K562 (cell line): ENCODE measurements around the gene DDX20. TPM values are rescaled to one million over a fixed set of nuclear protein-coding genes. Genes with fewer than 3 reads are reported as not detected.

Experiments
- ATAC-seq: fragments of 200-7000 bp; cut with Tn5 transposase; 3 replicates; pipeline ENCODE4 v1.9.1; 2020; ENCODE audit warnings: moderate library complexity
- BruUV-seq: library from RNA; stranded (reverse); fragments of 400-500 nt; replicated peaks from 2 replicates; lab custom pipeline; 2021; lab: Mats Ljungman, UMichigan
- CTCF ChIA-PET: fragments of 300-600 bp; formaldehyde crosslinking; extraction: SDS; loops from one replicate; lab custom pipeline; 2021; ENCODE audit warnings: low intra/inter-chr PET ratio; lab: Yijun Ruan, JAX
- POLR2A ChIA-PET: fragments of 300-600, 350-650 bp; sonication (Branson Sonifier 250); formaldehyde crosslinking; extraction: SDS; loops from one replicate; lab custom pipeline; 2021; ENCODE audit warnings: antibody characterized with exemption, inconsistent platforms; lab: Yijun Ruan, JAX
- DNase-seq, 4 experiments: peaks; one replicate each; pipeline versions ENCODE4 v3.0.0 to v3.0.0-alpha.2; 2011 to 2018; ENCODE audit warnings: low spot score in 3 of 4, mixed read lengths in 3 of 4; ENCODE audit errors: extremely low read depth in 1 of 4
- FAIRE-seq: peaks from 2 replicates; lab custom pipeline; 2011; peaks lifted over from hg19 to GRCh38; lab: Jason Lieb, UNC
- H2AFZ ChIP-seq: 2 replicates; pipeline ENCODE4 v1.6.0; 2011; ENCODE audit warnings: low read depth, low read length, control low read depth, inconsistent platforms
- H3K27ac ChIP-seq: fragments of 200-600 bp; 3 replicates; pipeline ENCODE4 v1.8.0; 2011; ENCODE audit warnings: low read depth, mild to moderate bottlenecking, control low read depth, inconsistent platforms, low read length, moderate library complexity, mixed read lengths; ENCODE audit errors: extremely low read depth
- H3K27me3 ChIP-seq, 2 experiments: fragments of 300-600 bp in 1 of 2; 2 replicates in 1 of 2; 3 replicates in 1 of 2; pipeline versions ENCODE4 v1.6.0 to v1.8.0; 2011; ENCODE audit warnings: inconsistent platforms in 2 of 2, low read length in 2 of 2, mild to moderate bottlenecking in 1 of 2, mixed read lengths in 1 of 2, moderate library complexity in 1 of 2; ENCODE audit not compliant: control insufficient read depth in 2 of 2, insufficient read depth in 2 of 2
- H3K36me3 ChIP-seq: fragments of 300-600 bp; 3 replicates; pipeline ENCODE4 v1.8.0; 2011; ENCODE audit warnings: mild to moderate bottlenecking, low read length, inconsistent platforms; ENCODE audit not compliant: control insufficient read depth, insufficient read depth
- H3K4me1 ChIP-seq, 2 experiments: fragments of 200-600 bp in 1 of 2; replicated peaks in 1 of 2; 2 replicates in 1 of 2; 3 replicates in 1 of 2; pipeline versions ENCODE4 v1.5.1 to v1.8.0; 2011; ENCODE audit warnings: inconsistent platforms in 2 of 2, low read length in 2 of 2, mild to moderate bottlenecking in 1 of 2, mixed read lengths in 1 of 2, moderate library complexity in 1 of 2; ENCODE audit not compliant: control insufficient read depth in 2 of 2, insufficient read depth in 2 of 2
- H3K4me2 ChIP-seq: 2 replicates; pipeline ENCODE4 v1.6.1; 2011; ENCODE audit warnings: low read length, control low read depth, inconsistent platforms, mixed read lengths; ENCODE audit not compliant: insufficient read depth
- H3K4me3 ChIP-seq: fragments of 200-600 bp; sonication (generic), shearing (Covaris generic); 2 replicates; pipeline ENCODE4 v1.5.1; 2016; ENCODE audit warnings: control low read depth, inconsistent platforms
- H3K79me2 ChIP-seq: fragments of 200-600 bp; 3 replicates; pipeline ENCODE4 v1.8.0; 2011; ENCODE audit warnings: low read length, inconsistent platforms; ENCODE audit not compliant: control insufficient read depth, insufficient read depth
- H3K9ac ChIP-seq, 2 experiments: 2 replicates each; pipeline versions ENCODE4 v1.6.0 to v1.6.1; 2011; ENCODE audit warnings: low read depth in 2 of 2, low read length in 2 of 2, control low read depth in 1 of 2, inconsistent platforms in 1 of 2, mild to moderate bottlenecking in 1 of 2, mixed read lengths in 1 of 2; ENCODE audit not compliant: insufficient read depth in 1 of 2
- H3K9me1 ChIP-seq: one replicate; pipeline ENCODE4 v1.6.0; 2011; ENCODE audit warnings: inconsistent platforms, mild to moderate bottlenecking, low read length, moderate library complexity; ENCODE audit not compliant: control insufficient read depth, insufficient read depth
- H3K9me3 ChIP-seq: replicated peaks from 2 replicates; pipeline ENCODE4 v1.5.1; 2011; ENCODE audit warnings: low read depth, low read length, inconsistent platforms; ENCODE audit not compliant: control insufficient read depth, insufficient read depth
- H4K20me1 ChIP-seq: replicated peaks from 2 replicates; pipeline ENCODE4 v1.6.1; 2011; ENCODE audit warnings: low read length, inconsistent platforms, mixed read lengths; ENCODE audit not compliant: control insufficient read depth, insufficient read depth
- ARID2 ChIP-seq: fragments of 450-650 bp; IDR thresholded peaks from 2 replicates; pipeline ENCODE4 v1.6.1; 2017; ENCODE audit warnings: antibody characterized with exemption, mild to moderate bottlenecking
- EGR1 ChIP-seq: fragments of 450-650 bp; conservative IDR thresholded peaks from 2 replicates; pipeline ENCODE4 v1.6.1; 2017; ENCODE audit warnings: mild to moderate bottlenecking
- HNRNPL ChIP-seq: fragments of 200-400 bp; formaldehyde crosslinking; IDR thresholded peaks from 2 replicates; pipeline ENCODE4 v1.6.1; 2017; ENCODE audit warnings: low read depth, mild to moderate bottlenecking, low read length
- JUN ChIP-seq, 2 experiments: sonication (generic) in 1 of 2; formaldehyde crosslinking in 1 of 2; IDR thresholded peaks; 2 replicates each; pipeline versions ENCODE4 v1.6.1 to v1.8.0; 2012 to 2022; ENCODE audit warnings: borderline replicate concordance in 2 of 2, mild to moderate bottlenecking in 2 of 2, improper control_type of control experiment in 1 of 2, low read depth in 1 of 2, low read length in 1 of 2, missing genetic modification reagents in 1 of 2
- L3MBTL2 ChIP-seq: fragments of 450-650 bp; IDR thresholded peaks from 2 replicates; pipeline ENCODE4 v1.6.1; 2016; ENCODE audit warnings: mild to moderate bottlenecking, moderate library complexity
- MAX ChIP-seq: sonication (generic); formaldehyde crosslinking; IDR thresholded peaks from 2 replicates; pipeline ENCODE4 v1.9.0; 2022; ENCODE audit warnings: mild to moderate bottlenecking, missing genetic modification reagents
- POLR3A ChIP-seq: IDR thresholded peaks from 2 replicates; pipeline ENCODE4 v1.6.1; 2011; ENCODE audit warnings: borderline replicate concordance, mild to moderate bottlenecking, moderate library complexity; ENCODE audit not compliant: insufficient read length, insufficient read depth; ENCODE audit errors: extremely low read depth
- POLR3G ChIP-seq: IDR thresholded peaks from 2 replicates; pipeline ENCODE4 v1.6.1; 2011; ENCODE audit not compliant: insufficient read length, insufficient replicate concordance; ENCODE audit errors: extremely low read depth
- USF1 ChIP-seq: sonication (generic); formaldehyde crosslinking; IDR thresholded peaks from 2 replicates; pipeline ENCODE4 v1.9.0; 2022; ENCODE audit warnings: mild to moderate bottlenecking, missing genetic modification reagents
- ZSCAN29 ChIP-seq: fragments of 450-650 bp; IDR thresholded peaks from 2 replicates; pipeline ENCODE4 v1.6.1; 2017
- WGBS: fragments of 100-300 bp; shearing (Covaris generic); methylation state at CpG from one replicate; pipeline ENCODE4 v1.1.6; 2016; ENCODE audit warnings: low coverage, mixed read lengths; ENCODE audit not compliant: insufficient coverage; ENCODE audit errors: missing lambda C conversion rate; 5-methylcytosine and 5-hydroxymethylcytosine counted together
- in situ Hi-C: fragments of 300-500 bp; cut with MboI; formaldehyde crosslinking; loops from 4 replicates; pipeline ENCODE4 v1.15.0; 2018; ENCODE audit warnings: inconsistent platforms, mixed read lengths
- intact Hi-C: fragments of 100-400 bp; cut with micrococcal nuclease; formaldehyde crosslinking; loops from 2 replicates; pipeline ENCODE4 v1.14.2; 2022
- polyA plus RNA-seq, 8 experiments: library from polyadenylated mRNA; depleted of rRNA in 4 of 8; stranded (reverse) in 5 of 8; unstranded in 3 of 8; fragments of >200 nt; fragmentation: Nextera tagmentation in 2 of 8; fragmentation: Illumina TruSeq in 1 of 8; extraction: Ambion mirVana in 2 of 8; extraction: Trizol in 1 of 8; gene quantifications; 2 replicates each; pipeline versions ENCODE4 v1.2.1 to v1.2.3, GENCODE V29; 2011 to 2014; ENCODE audit warnings: inconsistent platforms in 1 of 8, missing spikeins in 1 of 8
- total RNA-seq, 7 experiments: library from RNA; depleted of rRNA in 6 of 7; stranded (reverse); fragments of >200 nt in 6 of 7; fragmentation: Illumina TruSeq in 2 of 7; extraction: Trizol in 2 of 7; gene quantifications; 2 replicates each; pipeline versions ENCODE4 v1.2.1 to v1.2.3, GENCODE V29; 2011 to 2021; ENCODE audit warnings: low replicate concordance in 1 of 7

DDX20 gene
- total and polyA plus RNA-seq, 9 of the 15 experiments (the other 6 are each of a cell fraction or from before 2014, with no cell fraction given): 8.3 to 33.4 (median 24.5) TPM

- peak; percentile 46; the same call in 1 of the 2 replicates for TF ChIP-seq MAX (CRISPR knock-in tag)
- TF ChIP-seq EGR1: 0 out of 2 replicates have a peak, but pooled peaks have one; percentile 0
- 0 out of 2 replicates have a peak, but pooled peaks have one; percentile 39 for TF ChIP-seq HNRNPL
Measured at GRCh38 chr1:111738436-111739193, 17.1 kb upstream of the DDX20 start (continued).

GRCh38 chr1:111739194-111739924 lies 16.3 kb upstream of the DDX20 start, which contains the start of gene INKA2:
TSS of gene INKA2 (minus strand) at chr1:111739395. CDS start at chr1:111739242, 153 bp downstream.
- no TSS peak for BruUV-seq
- DNase-seq (peak; percentile 91 to 99 (median 98)), ATAC-seq (peak; percentile 90), FAIRE-seq (peak; percentile 19)
- Histone ChIP-seq H3K27me3 (peaks cover 39 to 75% of the 10 kb centered on the region in 2 experiments), H3K36me3 (no peaks in the 10 kb centered on the region), H3K4me3 (peak within 1 kb of the TSS; percentile 44), H3K9me3 (no peaks in the 10 kb centered on the region), H3K79me2 (no peaks in the 10 kb centered on the region), H3K9ac (peak within 1 kb of the TSS; percentile 43 to 84; a peak in 3 of 4 replicates), H3K27ac (no peak within 1 kb of the TSS), H4K20me1 (no peaks in the 10 kb centered on the region; the same call in 1 of the 2 replicates), H3K4me1 (peaks cover 14 to 28% of the 10 kb centered on the region in 2 experiments), H2AFZ (peak within 1 kb of the TSS; percentile 80), H3K9me1 (peaks cover under 1% of the 10 kb centered on the region), H3K4me2 (peak within 1 kb of the TSS; percentile 87)
- ChIA-PET POLR2A (interaction anchor here (0.6 to 2.0 kb wide), 9 partner anchors 8 to 625 kb away, joined by 3 to 7 read pairs (median 3); no protein-coding TSS in a partner anchor), CTCF (interaction anchor here (1.2 kb wide), 1 partner anchor 25 kb away, joined by 3 read pairs; no protein-coding TSS in a partner anchor)
- intact Hi-C loops: no loop called here
- in situ Hi-C loops: no loop called here
- under 1% methylated on average over 52 of the region's 59 CpGs for whole genome bisulfite sequencing
- TF ChIP-seq ZSCAN29 (no peak), L3MBTL2 (peak; percentile 99), POLR3A (no peak), POLR3G (no peak), ARID2 (no peak), JUN (IDR thresholded peaks at IDR 0.05; ENCODE audit: borderline replicate concordance, low read depth, low read length) (no peak), JUN (CRISPR knock-in tag; IDR thresholded peaks at IDR 0.05; ENCODE audit: borderline replicate concordance) (0 out of 2 replicates have a peak, but pooled peaks have one; percentile 35), USF1 (CRISPR knock-in tag) (peak; percentile 93)
